ENCODE results near the gene SNX20. TPM values are rescaled to one million over a fixed set of nuclear protein-coding genes. Genes with fewer than 3 reads are reported as not detected.
A peak's percentile ranks its signal among the peaks of the same experiment; 100 is the strongest.

SNX20 gene
- total RNA-seq, 2 experiments from 2014 or later: 70.6 to 76.3 TPM

GRCh38 chr16:50712560-50712898 lies 31.4 kb upstream of the SNX20 start:
- ATAC-seq (ENCODE audit: low read depth): no peak
- Mint-ChIP-seq H3K9me3 (no peaks in the 10 kb centered on the region), H3K4me1 (peaks cover 22% of the 10 kb centered on the region), H3K4me3 (no peak overlapping the region), H3K27me3 (no peaks in the 10 kb centered on the region), H3K27ac (peak overlapping the region; percentile 51), H3K36me3 (no peaks in the 10 kb centered on the region)
- POLR2A ChIA-PET: no interaction called here
- no peak for DNase-seq

GRCh38 chr16:50711862-50712559 lies 30.9 kb upstream of the SNX20 start:
- ATAC-seq (ENCODE audit: low read depth): no peak

DNA sequence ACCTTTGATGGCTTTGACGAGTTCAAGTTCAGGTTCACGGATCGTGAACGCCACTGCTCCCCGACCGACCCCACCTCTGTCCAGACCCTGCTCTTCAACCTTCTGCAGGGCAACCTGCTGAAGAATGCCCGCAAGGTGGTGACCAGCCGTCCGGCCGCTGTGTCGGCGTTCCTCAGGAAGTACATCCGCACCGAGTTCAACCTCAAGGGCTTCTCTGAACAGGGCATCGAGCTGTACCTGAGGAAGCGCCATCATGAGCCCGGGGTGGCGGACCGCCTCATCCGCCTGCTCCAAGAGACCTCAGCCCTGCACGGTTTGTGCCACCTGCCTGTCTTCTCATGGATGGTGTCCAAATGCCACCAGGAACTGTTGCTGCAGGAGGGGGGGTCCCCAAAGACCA lies 29.9 kb upstream of the SNX20 start:
- ATAC-seq (ENCODE audit: low read depth): no peak
- POLR2A ChIA-PET: no interaction called here
- Mint-ChIP-seq H3K36me3 (peaks cover 6% of the 10 kb centered on the region), H3K4me3 (no peak overlapping the region), H3K27ac (no peak overlapping the region), H3K27me3 (no peaks in the 10 kb centered on the region), H3K4me1 (peaks cover 13% of the 10 kb centered on the region), H3K9me3 (peaks cover 4% of the 10 kb centered on the region)
- DNase-seq: no peak

More at GRCh38 chr16:50711862-50712559, 30.9 kb upstream of the SNX20 start:
- Mint-ChIP-seq H3K4me3 (no peak overlapping the region), H3K9me3 (peaks cover 1% of the 10 kb centered on the region), H3K27ac (peak overlapping the region; percentile 51), H3K4me1 (peaks cover 17% of the 10 kb centered on the region), H3K27me3 (no peaks in the 10 kb centered on the region), H3K36me3 (peaks cover 2% of the 10 kb centered on the region)
- no peak for DNase-seq
- POLR2A ChIA-PET: no interaction called here

- DNase-seq: no peak
- H3K27me3 Mint-ChIP-seq: no peaks in the 10 kb centered on the region
- no peak for ATAC-seq (ENCODE audit: low read depth)
- H3K4me1 Mint-ChIP-seq: peaks cover 13% of the 10 kb centered on the region
- H3K4me3 Mint-ChIP-seq: no peak overlapping the region
- POLR2A ChIA-PET: interaction anchor here (1.8 kb wide), 1 partner anchor 10 kb away, joined by 3 read pairs; no protein-coding TSS in a partner anchor
- H3K27ac Mint-ChIP-seq: peak overlapping the region; percentile 23
- H3K36me3 Mint-ChIP-seq: peaks cover 15% of the 10 kb centered on the region
- H3K9me3 Mint-ChIP-seq: peaks cover 8% of the 10 kb centered on the region
Observed at GRCh38 chr16:50709980-50710379, 28.9 kb upstream of the SNX20 start.

DNA sequence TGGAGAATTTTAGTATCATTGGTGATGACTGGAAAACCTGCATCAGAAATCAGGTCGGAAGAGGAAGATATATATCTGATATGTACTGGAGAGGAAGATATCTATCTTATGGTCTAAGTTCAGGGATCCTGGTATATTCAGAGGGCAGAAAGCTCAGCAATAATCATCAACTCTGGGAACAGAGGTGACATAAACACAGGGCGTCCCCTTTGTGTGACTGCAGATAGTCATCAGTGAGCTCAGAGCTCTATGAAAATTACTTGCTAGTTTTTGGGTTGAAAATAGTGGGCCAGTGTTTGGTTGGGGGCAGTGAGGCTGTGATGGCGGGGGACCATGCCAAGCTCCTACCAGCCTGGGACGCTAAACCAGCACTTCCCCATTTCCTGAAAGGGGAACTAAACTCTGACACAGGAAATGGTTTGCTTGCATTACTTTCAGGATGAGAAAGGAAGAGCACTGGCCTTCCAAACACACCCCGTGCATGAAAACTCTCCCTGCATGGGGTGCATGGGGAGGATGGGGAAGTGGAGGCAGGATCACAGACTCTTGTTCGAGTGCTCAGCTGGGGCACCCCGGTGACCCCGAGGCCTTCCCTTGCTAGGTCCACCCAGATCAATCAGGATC lies 28.1 kb upstream of the SNX20 start:
- Mint-ChIP-seq H3K27me3 (no peaks in the 10 kb centered on the region), H3K27ac (peak overlapping the region; percentile 18), H3K4me3 (no peak overlapping the region), H3K4me1 (peaks cover 12% of the 10 kb centered on the region), H3K36me3 (peaks cover 21% of the 10 kb centered on the region), H3K9me3 (peaks cover 10% of the 10 kb centered on the region)
- ATAC-seq (ENCODE audit: low read depth) (no peak), DNase-seq (no peak)
- POLR2A ChIA-PET: interaction anchor here (1.8 kb wide), 1 partner anchor 11 kb away, joined by 3 read pairs; no protein-coding TSS in a partner anchor

GRCh38 chr16:50708373-50709060 lies 27.4 kb upstream of the SNX20 start:
- POLR2A ChIA-PET: interaction anchor here (1.8 kb wide), 1 partner anchor 11 kb away, joined by 3 read pairs; no protein-coding TSS in a partner anchor
- no peak for ATAC-seq (ENCODE audit: low read depth)
- Mint-ChIP-seq H3K36me3 (peaks cover 26% of the 10 kb centered on the region), H3K27me3 (no peaks in the 10 kb centered on the region), H3K4me1 (peaks cover 12% of the 10 kb centered on the region), H3K4me3 (no peak overlapping the region), H3K27ac (no peak overlapping the region), H3K9me3 (peaks cover 16% of the 10 kb centered on the region)
- no peak for DNase-seq

GRCh38 chr16:50706250-50706649 lies 25.1 kb upstream of the SNX20 start:
- no peak overlapping the region for H3K4me3 Mint-ChIP-seq
- ATAC-seq (ENCODE audit: low read depth) (no peak), DNase-seq (no peak)
- peaks cover 18% of the 10 kb centered on the region for H3K9me3 Mint-ChIP-seq
- H3K4me1 Mint-ChIP-seq: peaks cover 10% of the 10 kb centered on the region
- H3K36me3 Mint-ChIP-seq: peaks cover 28% of the 10 kb centered on the region
- POLR2A ChIA-PET: no interaction called here
- no peak overlapping the region for H3K27ac Mint-ChIP-seq
- no peaks in the 10 kb centered on the region for H3K27me3 Mint-ChIP-seq

DNA sequence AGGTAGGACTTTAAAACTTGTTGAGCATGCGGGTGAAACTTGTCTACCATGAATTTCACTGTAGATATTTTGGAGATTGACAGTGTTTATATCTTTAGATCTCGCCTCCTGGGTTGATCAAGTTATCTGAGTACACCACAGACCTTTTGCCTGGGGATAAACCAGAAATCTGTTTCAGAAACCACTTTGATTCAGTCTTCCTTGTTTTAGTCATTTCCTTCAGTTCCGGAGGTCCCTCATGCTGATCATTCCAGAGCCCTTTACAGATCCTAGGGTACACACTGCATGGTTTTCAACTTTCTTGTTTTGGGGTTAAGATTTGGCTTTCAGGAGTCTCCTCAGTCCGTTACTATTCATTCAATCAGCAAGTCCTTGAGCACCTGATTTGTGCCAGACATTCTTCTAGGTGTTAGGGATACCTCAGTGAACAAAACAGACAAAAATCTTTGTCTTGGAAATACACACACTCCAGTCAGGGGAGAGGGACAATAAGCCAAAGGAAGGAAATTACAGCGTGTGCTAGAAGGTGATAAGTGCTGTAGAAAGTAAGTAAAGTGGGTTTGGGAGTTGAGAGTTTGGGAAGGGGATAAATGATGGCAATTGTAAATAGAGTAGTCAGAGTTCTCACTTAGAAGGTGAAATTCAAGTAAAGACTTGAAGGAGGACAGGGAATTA lies 24.5 kb upstream of the SNX20 start:
- DNase-seq (no peak), ATAC-seq (ENCODE audit: low read depth) (no peak)
- H3K27me3 Mint-ChIP-seq: no peaks in the 10 kb centered on the region
- H3K36me3 Mint-ChIP-seq: peaks cover 31% of the 10 kb centered on the region
- peaks cover 10% of the 10 kb centered on the region for H3K4me1 Mint-ChIP-seq
- H3K27ac Mint-ChIP-seq: no peak overlapping the region
- H3K4me3 Mint-ChIP-seq: no peak overlapping the region
- peaks cover 18% of the 10 kb centered on the region for H3K9me3 Mint-ChIP-seq
- POLR2A ChIA-PET: no interaction called here

DNA sequence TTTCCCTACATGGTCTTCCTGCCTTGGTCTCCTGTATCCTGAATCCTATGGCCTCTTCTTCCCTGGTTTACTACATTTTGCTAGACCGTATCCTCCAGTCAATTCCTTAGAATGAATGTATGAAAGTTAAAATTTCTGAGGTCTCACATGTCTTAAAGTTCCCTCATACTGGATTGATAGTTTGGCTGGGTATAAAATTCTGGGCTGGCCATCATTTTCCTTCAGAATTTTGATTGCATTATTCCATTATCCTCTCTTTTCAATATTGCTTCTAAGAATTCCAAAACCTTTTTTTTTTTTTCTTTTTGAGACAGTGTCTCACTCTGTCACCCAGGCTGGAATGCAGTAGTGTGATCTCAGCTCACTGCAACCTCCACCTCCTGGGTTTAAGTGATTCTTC lies 23.1 kb upstream of the SNX20 start:
- H3K27ac Mint-ChIP-seq: no peak overlapping the region
- peaks cover 6% of the 10 kb centered on the region for H3K4me1 Mint-ChIP-seq
- H3K36me3 Mint-ChIP-seq: peaks cover 31% of the 10 kb centered on the region
- POLR2A ChIA-PET: interaction anchor here (0.7 kb wide), 1 partner anchor 42 kb away, joined by 4 read pairs; no protein-coding TSS in a partner anchor
- DNase-seq: no peak
- H3K9me3 Mint-ChIP-seq: peaks cover 18% of the 10 kb centered on the region
- H3K4me3 Mint-ChIP-seq: no peak overlapping the region
- no peaks in the 10 kb centered on the region for H3K27me3 Mint-ChIP-seq
- no peak for ATAC-seq (ENCODE audit: low read depth)

DNA sequence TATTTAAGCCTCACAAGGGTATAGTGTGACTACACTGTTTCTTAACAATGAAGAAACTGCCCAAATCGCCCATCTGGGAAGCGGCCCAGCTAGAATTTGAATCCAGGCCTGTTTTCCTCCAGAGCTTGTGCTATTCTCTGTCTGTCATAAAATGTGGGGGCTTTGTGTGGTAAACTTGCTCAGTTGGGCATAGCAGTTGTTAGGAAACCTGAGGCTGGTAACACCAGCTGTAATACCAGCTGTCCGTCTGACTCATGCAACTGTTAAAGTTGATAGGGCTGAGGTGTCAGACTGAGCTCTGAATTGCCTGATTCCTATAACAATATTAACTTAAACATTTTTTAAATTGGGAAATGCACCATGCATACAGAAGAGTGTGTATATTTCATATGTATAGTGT lies 21.6 kb upstream of the SNX20 start:
- POLR2A ChIA-PET: interaction anchor here (1.0 to 1.5 kb wide), 2 partner anchors 19 to 39 kb away, joined by 3 read pairs; partner anchors contain the start of gene CYLD
- Mint-ChIP-seq H3K4me3 (no peak overlapping the region), H3K9me3 (peaks cover 18% of the 10 kb centered on the region), H3K27me3 (no peaks in the 10 kb centered on the region), H3K4me1 (peaks cover 12% of the 10 kb centered on the region), H3K36me3 (peaks cover 31% of the 10 kb centered on the region), H3K27ac (no peak overlapping the region)
- DNase-seq: no peak
- no peak for ATAC-seq (ENCODE audit: low read depth)

DNA sequence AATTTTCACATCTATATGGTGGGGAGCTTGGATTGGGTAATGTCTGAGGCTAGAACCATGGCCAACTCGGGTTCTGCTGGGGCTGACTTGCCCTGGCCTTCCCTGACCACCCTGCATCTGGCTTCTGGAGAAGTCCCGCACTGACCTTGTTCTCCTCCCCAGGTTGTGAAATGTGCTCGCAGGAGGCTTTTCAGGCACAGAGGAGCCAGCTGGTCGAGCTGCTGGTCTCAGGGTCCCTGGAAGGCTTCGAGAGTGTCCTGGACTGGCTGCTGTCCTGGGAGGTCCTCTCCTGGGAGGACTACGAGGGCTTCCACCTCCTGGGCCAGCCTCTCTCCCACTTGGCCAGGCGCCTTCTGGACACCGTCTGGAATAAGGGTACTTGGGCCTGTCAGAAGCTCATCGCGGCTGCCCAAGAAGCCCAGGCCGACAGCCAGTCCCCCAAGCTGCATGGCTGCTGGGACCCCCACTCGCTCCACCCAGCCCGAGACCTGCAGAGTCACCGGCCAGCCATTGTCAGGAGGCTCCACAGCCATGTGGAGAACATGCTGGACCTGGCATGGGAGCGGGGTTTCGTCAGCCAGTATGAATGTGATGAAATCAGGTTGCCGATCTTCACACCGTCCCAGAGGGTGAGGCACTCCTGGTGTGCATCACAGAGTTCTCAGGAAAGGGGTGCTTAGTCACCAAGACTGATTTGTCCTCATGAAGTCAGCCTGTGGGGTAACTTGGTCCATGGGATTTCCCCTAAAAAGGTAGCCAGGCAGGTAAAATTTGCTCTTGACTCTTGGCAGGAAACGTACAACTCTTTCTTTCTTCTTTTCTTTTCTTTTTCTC lies 18.4 kb upstream of the SNX20 start:
- Mint-ChIP-seq H3K9me3 (peaks cover 8% of the 10 kb centered on the region), H3K36me3 (peaks cover 15% of the 10 kb centered on the region), H3K4me1 (peaks cover 32% of the 10 kb centered on the region), H3K27me3 (peaks cover under 1% of the 10 kb centered on the region), H3K27ac (peak overlapping the region; percentile 31), H3K4me3 (no peak overlapping the region)
- POLR2A ChIA-PET: no interaction called here
- DNase-seq (no peak), ATAC-seq (ENCODE audit: low read depth) (no peak)

DNA sequence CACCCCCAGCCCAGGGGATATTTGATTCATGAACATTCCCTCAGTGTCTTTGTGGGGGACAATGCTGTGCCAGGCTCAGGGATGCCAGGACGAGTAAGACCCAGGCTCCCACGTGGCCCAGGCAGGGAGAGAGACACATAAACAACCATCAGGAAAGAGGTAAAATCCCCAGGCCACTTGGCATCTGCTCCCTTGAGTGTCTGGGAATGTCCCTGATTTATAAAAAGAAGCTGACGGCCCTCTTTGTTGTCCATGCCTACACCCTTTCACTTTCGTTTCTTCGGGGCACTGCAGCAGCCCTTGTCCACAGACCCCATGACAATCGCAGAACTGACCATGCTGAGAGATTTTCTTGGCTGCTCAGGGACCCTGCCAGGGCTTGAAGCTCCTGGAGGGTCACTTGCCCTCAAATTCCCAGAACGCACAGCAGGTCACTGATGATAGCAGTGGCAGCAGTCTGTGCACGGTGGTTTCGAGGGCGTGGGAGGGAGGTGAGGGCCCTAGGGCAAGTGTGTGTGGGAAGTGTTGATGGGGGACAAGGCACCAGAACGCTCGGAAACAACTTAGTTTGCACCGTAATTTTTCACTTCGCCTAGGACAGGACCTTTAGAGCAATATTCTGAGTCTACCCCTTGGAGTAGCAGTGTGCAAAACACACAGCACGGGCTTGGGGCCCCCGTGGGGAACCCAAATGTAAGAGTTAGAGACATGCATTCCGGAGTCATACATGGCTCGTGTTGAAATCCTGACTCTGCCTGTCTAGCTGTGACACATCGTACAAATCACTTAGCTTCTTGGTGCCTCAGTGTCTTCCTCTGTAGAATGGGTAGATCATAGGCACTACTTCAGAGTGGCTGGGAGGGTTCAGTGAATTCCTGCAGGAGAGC lies 17.0 kb upstream of the SNX20 start:
- Mint-ChIP-seq H3K27me3 (peaks cover 6% of the 10 kb centered on the region), H3K9me3 (peaks cover 2% of the 10 kb centered on the region), H3K27ac (peak overlapping the region; percentile 82), H3K4me3 (peak overlapping the region; percentile 75), H3K36me3 (peaks cover 7% of the 10 kb centered on the region), H3K4me1 (peaks cover 37% of the 10 kb centered on the region)
- ATAC-seq (ENCODE audit: low read depth) (peak; percentile 55), DNase-seq (no peak)
- POLR2A ChIA-PET: interaction anchor here (0.8 kb wide), 1 partner anchor 13 kb away, joined by 3 read pairs; no protein-coding TSS in a partner anchor
